ENCODE data around the gene DUSP3. TPM values are rescaled to one million over a fixed set of nuclear protein-coding genes. Genes with fewer than 3 reads are reported as not detected.

The DUSP3 gene
- total and polyA plus RNA-seq, 2 of the 13 experiments (the other 11 are each of a cell fraction or from before 2014, with no cell fraction given) = 60.0 to 71.5 TPM

- TF ChIP-seq KDM5A (IDR thresholded peaks at IDR 0.05; ENCODE audit: borderline replicate concordance, low read length) (peak; percentile 47; the same call in 1 of the 2 replicates), ZNF839 (CRISPR knock-in tag; IDR thresholded peaks at IDR 0.05; ENCODE audit: borderline replicate concordance) (no peak), LRRFIP1 (CRISPR knock-in tag; conservative IDR thresholded peaks at IDR 0.05) (no peak), ZNF160 (CRISPR knock-in tag; IDR thresholded peaks at IDR 0.05) (peak; percentile 77; the same call in 1 of the 2 replicates), CCAR2 (optimal IDR thresholded peaks at IDR 0.05; ENCODE audit: low read depth, low read length) (no peak), FUBP1 (CRISPR knock-in tag; IDR thresholded peaks at IDR 0.05; ENCODE audit: borderline replicate concordance) (no peak), RXRB (CRISPR knock-in tag; IDR thresholded peaks at IDR 0.05; ENCODE audit: borderline replicate concordance) (peak; percentile 39; the same call in 1 of the 2 replicates), REPIN1 (CRISPR knock-in tag; IDR thresholded peaks at IDR 0.05; ENCODE audit: borderline replicate concordance, low read depth) (no peak), SRSF9 (IDR thresholded peaks at IDR 0.05; ENCODE audit: borderline replicate concordance, insufficient read depth, low read depth, low read length, poor library complexity, severe bottlenecking) (no peak), ZBTB21 (CRISPR knock-in tag; IDR thresholded peaks at IDR 0.05) (peak; percentile 94), ZNF543 (CRISPR knock-in tag; IDR thresholded peaks at IDR 0.05) (peak; percentile 82), ARNT2 (CRISPR knock-in tag; IDR thresholded peaks at IDR 0.05; ENCODE audit: low read depth) (peak; percentile 91), NKX3-1 (CRISPR knock-in tag; IDR thresholded peaks at IDR 0.05) (no peak), MLLT10 (CRISPR knock-in tag; IDR thresholded peaks at IDR 0.05) (no peak), SUZ12 (IDR thresholded peaks at IDR 0.05; ENCODE audit: low read depth, low read length) (no peak), RFX3 (CRISPR knock-in tag; IDR thresholded peaks at IDR 0.05) (peak; percentile 96), ZNF747 (CRISPR knock-in tag; IDR thresholded peaks at IDR 0.05; ENCODE audit: borderline replicate concordance) (no peak)
- TF ChIP-seq, protein P1, sequence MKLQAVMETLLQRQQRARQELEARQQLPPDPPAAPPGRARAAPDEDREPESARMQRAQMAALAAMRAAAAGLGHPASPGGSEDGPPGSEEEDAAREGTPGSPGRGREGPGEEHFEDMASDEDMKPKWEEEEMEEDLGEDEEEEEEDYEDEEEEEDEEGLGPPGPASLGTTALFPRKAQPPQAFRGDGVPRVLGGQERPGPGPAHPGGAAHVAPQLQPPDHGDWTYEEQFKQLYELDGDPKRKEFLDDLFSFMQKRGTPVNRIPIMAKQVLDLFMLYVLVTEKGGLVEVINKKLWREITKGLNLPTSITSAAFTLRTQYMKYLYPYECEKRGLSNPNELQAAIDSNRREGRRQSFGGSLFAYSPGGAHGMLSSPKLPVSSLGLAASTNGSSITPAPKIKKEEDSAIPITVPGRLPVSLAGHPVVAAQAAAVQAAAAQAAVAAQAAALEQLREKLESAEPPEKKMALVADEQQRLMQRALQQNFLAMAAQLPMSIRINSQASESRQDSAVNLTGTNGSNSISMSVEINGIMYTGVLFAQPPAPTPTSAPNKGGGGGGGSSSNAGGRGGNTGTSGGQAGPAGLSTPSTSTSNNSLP (IDR thresholded peaks at IDR 0.05; ENCODE audit: low read depth, low read length) = no peak; the same call in 1 of the 2 replicates
- TF ChIP-seq, protein P2, sequence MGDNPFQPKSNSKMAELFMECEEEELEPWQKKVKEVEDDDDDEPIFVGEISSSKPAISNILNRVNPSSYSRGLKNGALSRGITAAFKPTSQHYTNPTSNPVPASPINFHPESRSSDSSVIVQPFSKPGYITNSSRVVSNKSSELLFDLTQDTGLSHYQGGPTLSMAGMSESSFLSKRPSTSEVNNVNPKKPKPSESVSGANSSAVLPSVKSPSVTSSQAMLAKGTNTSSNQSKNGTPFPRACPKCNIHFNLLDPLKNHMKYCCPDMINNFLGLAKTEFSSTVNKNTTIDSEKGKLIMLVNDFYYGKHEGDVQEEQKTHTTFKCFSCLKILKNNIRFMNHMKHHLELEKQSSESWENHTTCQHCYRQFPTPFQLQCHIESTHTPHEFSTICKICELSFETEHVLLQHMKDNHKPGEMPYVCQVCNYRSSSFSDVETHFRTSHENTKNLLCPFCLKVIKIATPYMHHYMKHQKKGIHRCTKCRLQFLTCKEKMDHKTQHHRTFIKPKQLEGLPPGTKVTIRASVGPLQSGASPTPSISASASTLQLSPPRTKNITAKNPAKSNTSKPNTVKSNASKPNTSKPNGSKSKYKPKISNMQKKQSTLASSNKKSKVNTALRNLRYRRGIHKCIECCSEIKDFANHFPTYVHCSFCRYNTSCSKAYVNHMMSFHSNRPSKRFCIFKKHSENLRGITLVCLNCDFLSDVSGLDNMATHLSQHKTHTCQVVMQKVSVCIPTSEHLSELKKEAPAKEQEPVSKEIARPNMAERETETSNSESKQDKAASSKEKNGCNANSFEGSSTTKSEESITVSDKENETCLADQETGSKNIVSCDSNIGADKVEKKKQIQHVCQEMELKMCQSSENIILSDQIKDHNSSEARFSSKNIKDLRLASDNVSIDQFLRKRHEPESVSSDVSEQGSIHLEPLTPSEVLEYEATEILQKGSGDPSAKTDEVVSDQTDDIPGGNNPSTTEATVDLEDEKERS (CRISPR knock-in tag; IDR thresholded peaks at IDR 0.05) = no peak
Measured at GRCh38 chr17:43778337-43779144, at the start of gene DUSP3 (continued).
